ENCODE measurements around the gene GOLGA6D.
"Not testable (repeated sequence)": the region's sequence is repeated elsewhere in the genome, so short reads cannot be mapped to it uniquely, and the experiment has no call there.

GRCh38 chr15:75259873-75260272 lies 22.8 kb upstream of the GOLGA6D start:
- not testable (repeated sequence) for TF ChIP-seq CTCF (IDR thresholded peaks at IDR 0.05); EZH2 (IDR thresholded peaks at IDR 0.05; ENCODE audit: borderline replicate concordance, insufficient read depth, low read depth, low read length, poor library complexity, severe bottlenecking)
